ENCODE measurements around the gene FLCN. TPM values are rescaled to one million over a fixed set of nuclear protein-coding genes. Genes with fewer than 3 reads are reported as not detected.

Gene FLCN
- total and polyA plus RNA-seq, 2 donors (not counting 3 experiments of a cell fraction or from before 2014, with no cell fraction given) = 38.8 to 68.9 TPM

DNA sequence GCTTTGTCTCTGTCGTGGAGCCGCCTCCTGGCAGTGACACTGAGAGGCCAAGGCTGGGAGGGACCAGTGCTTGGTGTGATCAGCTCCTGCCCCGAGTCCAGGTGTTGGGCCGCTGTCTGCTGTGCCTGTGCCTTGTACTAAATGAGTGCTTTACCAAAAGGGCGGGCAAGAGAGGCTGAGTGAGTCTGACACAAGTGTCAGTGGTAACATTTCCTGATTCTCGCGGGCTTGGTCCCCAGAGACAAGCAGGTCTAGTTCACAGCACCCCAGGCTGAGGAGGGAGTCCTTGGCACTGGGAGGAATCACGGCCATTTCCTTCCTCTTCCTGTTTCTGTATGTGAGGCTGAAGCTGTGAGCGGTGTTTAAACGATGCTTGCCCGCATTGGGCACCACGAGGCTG lies 61.1 kb downstream of the FLCN start:
- FAIRE-seq = no peak
- intact Hi-C loops (cut with micrococcal nuclease) = no loop called here
- no peak overlapping the region for H3K4me2 ChIP-seq (ENCODE audit: insufficient read depth, low read length)
- H3K27ac ChIP-seq (ENCODE audit: insufficient read depth, low read depth, low read length) = no peak overlapping the region
- ChIA-PET POLR2A (no interaction called here), CTCF (no interaction called here)
- peaks cover 17 to 52% of the 10 kb centered on the region in 2 experiments for H3K36me3 ChIP-seq (ENCODE audit: control insufficient read depth in 2 of 2, extremely low read depth in 1 of 2, insufficient read depth in 2 of 2, low read length in 2 of 2)
- no peaks in the 10 kb centered on the region for H3K9me3 ChIP-seq (replicated peaks; ENCODE audit: control insufficient read depth, insufficient read depth, low read length)
- no TSS peak for BruUV-seq (replicated peaks)
- no peaks in the 10 kb centered on the region for H3K79me2 ChIP-seq (ENCODE audit: control insufficient read depth, insufficient read depth, low read length)
- H4K20me1 ChIP-seq (replicated peaks; ENCODE audit: control insufficient read depth, extremely low read depth, insufficient read depth, low read length) = no peaks in the 10 kb centered on the region
- DNase-seq (ENCODE audit: low read depth, low spot score) = no peak
- H3K4me3 ChIP-seq (replicated peaks in 1 of 3; ENCODE audit: insufficient read depth in 1 of 3, low read depth in 1 of 3, low read length in 3 of 3) = no peak overlapping the region
- dilution Hi-C loops (cut with MboI; ENCODE audit: extremely low pct_ligation_motif_present, low sequenced_read_pairs) = no loop called here
- peaks cover 14% of the 10 kb centered on the region for H3K4me1 ChIP-seq (ENCODE audit: control insufficient read depth, extremely low read depth, insufficient read depth, low read length)
- H2AFZ ChIP-seq (ENCODE audit: low read depth, low read length) = no peak overlapping the region
- TF ChIP-seq, protein P1, sequence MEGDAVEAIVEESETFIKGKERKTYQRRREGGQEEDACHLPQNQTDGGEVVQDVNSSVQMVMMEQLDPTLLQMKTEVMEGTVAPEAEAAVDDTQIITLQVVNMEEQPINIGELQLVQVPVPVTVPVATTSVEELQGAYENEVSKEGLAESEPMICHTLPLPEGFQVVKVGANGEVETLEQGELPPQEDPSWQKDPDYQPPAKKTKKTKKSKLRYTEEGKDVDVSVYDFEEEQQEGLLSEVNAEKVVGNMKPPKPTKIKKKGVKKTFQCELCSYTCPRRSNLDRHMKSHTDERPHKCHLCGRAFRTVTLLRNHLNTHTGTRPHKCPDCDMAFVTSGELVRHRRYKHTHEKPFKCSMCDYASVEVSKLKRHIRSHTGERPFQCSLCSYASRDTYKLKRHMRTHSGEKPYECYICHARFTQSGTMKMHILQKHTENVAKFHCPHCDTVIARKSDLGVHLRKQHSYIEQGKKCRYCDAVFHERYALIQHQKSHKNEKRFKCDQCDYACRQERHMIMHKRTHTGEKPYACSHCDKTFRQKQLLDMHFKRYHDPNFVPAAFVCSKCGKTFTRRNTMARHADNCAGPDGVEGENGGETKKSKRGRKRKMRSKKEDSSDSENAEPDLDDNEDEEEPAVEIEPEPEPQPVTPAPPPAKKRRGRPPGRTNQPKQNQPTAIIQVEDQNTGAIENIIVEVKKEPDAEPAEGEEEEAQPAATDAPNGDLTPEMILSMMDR (IDR thresholded peaks at IDR 0.05; ENCODE audit: extremely low read depth in 1 of 2, insufficient read depth in 1 of 2, low read depth in 1 of 2, low read length in 2 of 2) = no peak
- TF ChIP-seq EZH2 (IDR thresholded peaks at IDR 0.05; ENCODE audit: borderline replicate concordance, low read depth, low read length, severe bottlenecking) = no peak
- TF ChIP-seq MYC (IDR thresholded peaks at IDR 0.05; ENCODE audit: low read depth, low read length) = no peak
- TF ChIP-seq, protein P2, sequence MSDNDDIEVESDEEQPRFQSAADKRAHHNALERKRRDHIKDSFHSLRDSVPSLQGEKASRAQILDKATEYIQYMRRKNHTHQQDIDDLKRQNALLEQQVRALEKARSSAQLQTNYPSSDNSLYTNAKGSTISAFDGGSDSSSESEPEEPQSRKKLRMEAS (IDR thresholded peaks at IDR 0.05; ENCODE audit: insufficient read depth, insufficient read length) = no peak
- TF ChIP-seq GATA2 (IDR thresholded peaks at IDR 0.05; ENCODE audit: insufficient read depth, insufficient read length, low read depth, low read length) = no peak
- no peak for TF ChIP-seq FOS (IDR thresholded peaks at IDR 0.05; ENCODE audit: borderline replicate concordance, insufficient read depth, low read length)
- TF ChIP-seq POLR2A (IDR thresholded peaks at IDR 0.05; ENCODE audit: low read depth, low read length) = no peak
- TF ChIP-seq POLR2AphosphoS5 (IDR thresholded peaks at IDR 0.05; ENCODE audit: insufficient read depth, low read depth, low read length) = no peak
- TF ChIP-seq JUN (IDR thresholded peaks at IDR 0.05; ENCODE audit: borderline replicate concordance, insufficient read depth, insufficient read length, low read depth) = no peak
- no peaks in the 10 kb centered on the region for H3K9me1 ChIP-seq (replicated peaks; ENCODE audit: control insufficient read depth, extremely low read depth, insufficient read depth, low read length)
- no peaks in the 10 kb centered on the region for H3K27me3 ChIP-seq (ENCODE audit: control insufficient read depth in 2 of 2, insufficient read depth in 2 of 2, low read length in 2 of 2)
- no peak overlapping the region for H3K9ac ChIP-seq (replicated peaks; ENCODE audit: extremely low read depth, insufficient read depth, low read length)
